Stomach (tissue), 9 donors: ENCODE results near the gene MIXL1. TPM values are rescaled to one million over a fixed set of nuclear protein-coding genes. Genes with fewer than 3 reads are reported as not detected.
"Not testable (repeated sequence)": the region's sequence is repeated elsewhere in the genome, so short reads cannot be mapped to it uniquely, and the experiment has no call there.

ENCODE experiments used
- DNase-seq, 2 donors: peaks; one replicate each; pipeline versions ENCODE4 v3.0.0 to v3.0.0-alpha.2; 2013 to 2019
- H3K27ac ChIP-seq, 5 donors: fragments of 200-600 bp in 4 of 5; sonication (generic) in 4 of 5; one replicate each; pipeline ENCODE4 v1.5.1; 2013 to 2019; ENCODE audit warnings: mild to moderate bottlenecking in 1 of 5, moderate library complexity in 1 of 5
- H3K27me3 ChIP-seq, 3 donors: fragments of 200-600 bp; sonication (generic); one replicate each; pipeline ENCODE4 v1.5.1; 2017 to 2019; ENCODE audit warnings: mixed run types in 1 of 3
- H3K36me3 ChIP-seq, 4 donors: fragments of 200-600 bp; sonication (generic); 1 replicate in 3 of 4; 2 replicates in 1 of 4; pipeline ENCODE4 v1.5.1; 2016 to 2019
- H3K4me1 ChIP-seq, 4 donors: fragments of 200-600 bp; sonication (generic); one replicate each; pipeline ENCODE4 v1.5.1; 2016 to 2019
- H3K4me3 ChIP-seq, 4 donors: fragments of 200-600 bp; sonication (generic) in 3 of 4; one replicate each; pipeline ENCODE4 v1.5.1; 2016 to 2019; ENCODE audit warnings: mild to moderate bottlenecking in 1 of 4
- H3K9me3 ChIP-seq, 4 donors: fragments of 200-600 bp; sonication (generic); one replicate each; pipeline ENCODE4 v1.5.1; 2016 to 2019
- EP300 ChIP-seq: sonication (generic); formaldehyde crosslinking; IDR thresholded peaks from one replicate; pipeline ENCODE4 v1.6.1; 2017; ENCODE audit warnings: antibody characterized with exemption
- POLR2A ChIP-seq, 4 donors: fragments of 450-650 bp; IDR thresholded peaks; one replicate each; pipeline ENCODE4 v1.6.1; 2016; ENCODE audit warnings: antibody characterized with exemption in 4 of 4, control low read depth in 2 of 4, mild to moderate bottlenecking in 1 of 4, moderate library complexity in 1 of 4
- POLR2AphosphoS5 ChIP-seq, 3 donors: sonication (generic); formaldehyde crosslinking; IDR thresholded peaks; one replicate each; pipeline ENCODE4 v1.6.1; 2016; ENCODE audit warnings: antibody characterized with exemption in 3 of 3
- WGBS, 5 donors: extraction: QIAGEN DNeasy Blood & Tissue Kit in 3 of 5; methylation state at CpG; one replicate each; pipeline versions ENCODE4 v1.1.5 to v1.1.7; 2013 to 2018; 5-methylcytosine and 5-hydroxymethylcytosine counted together
- intact Hi-C: fragments of 100-400 bp; cut with DNase I; formaldehyde crosslinking; loops from one replicate; pipeline ENCODE4 v1.15.1; 2023; ENCODE audit warnings: low total_unique reads
- polyA plus RNA-seq, 3 donors: library from polyadenylated mRNA; stranded (reverse); fragments of 200-250 nt; gene quantifications; one replicate each; pipeline ENCODE4 v1.2.3, GENCODE V29; 2013
- total RNA-seq, 5 donors: library from RNA; depleted of rRNA; stranded (reverse); fragments of >200 nt; gene quantifications; one replicate each; pipeline versions ENCODE4 v1.1.0 to v1.2.3, GENCODE V29; 2014 to 2016
- TF ChIP-seq, protein P1 (sequence below), 7 experiments: fragments of 450-650 bp in 4 of 7; fragments of 200-600 bp in 3 of 7; sonication (generic) in 3 of 7; IDR thresholded peaks; one replicate each; pipeline ENCODE4 v1.5.1; 2016 to 2019; ENCODE audit warnings: antibody characterized with exemption in 7 of 7, control low read depth in 2 of 7, mild to moderate bottlenecking in 1 of 7
- donor health status: healthy with polysubstance abuse.
- donor health status: Bipolar disorder and iron deficiency.
- donor health status: healthy.

MIXL1 gene
- total and polyA plus RNA-seq, 8 donors: 0.10 to 2.0 TPM; not detected in 6

GRCh38 chr1:226195144-226195543 is 28.3 kb upstream of the MIXL1 start:
- Histone ChIP-seq H3K4me3 (no peak overlapping the region), H3K36me3 (no peaks in the 10 kb centered on the region), H3K9me3 (no peaks in the 10 kb centered on the region), H3K27ac (no peak overlapping the region), H3K4me1 (peaks cover 0 to 7% (median 0%) of the 10 kb centered on the region in 4 donors), H3K27me3 (no peaks in the 10 kb centered on the region)
- intact Hi-C loops: loop anchor here (5.0 kb wide), 1 partner anchor 68 kb away; no protein-coding TSS in a partner anchor
- WGBS, 5 donors: 79 to 100% (median 90%) methylated on average over 1 of the region's 1 CpG
- TF ChIP-seq POLR2A (IDR thresholded peaks at IDR 0.05): no peak
- no peak for TF ChIP-seq EP300
- no peak for TF ChIP-seq POLR2AphosphoS5 (IDR thresholded peaks at IDR 0.05)
- TF ChIP-seq, protein P1, sequence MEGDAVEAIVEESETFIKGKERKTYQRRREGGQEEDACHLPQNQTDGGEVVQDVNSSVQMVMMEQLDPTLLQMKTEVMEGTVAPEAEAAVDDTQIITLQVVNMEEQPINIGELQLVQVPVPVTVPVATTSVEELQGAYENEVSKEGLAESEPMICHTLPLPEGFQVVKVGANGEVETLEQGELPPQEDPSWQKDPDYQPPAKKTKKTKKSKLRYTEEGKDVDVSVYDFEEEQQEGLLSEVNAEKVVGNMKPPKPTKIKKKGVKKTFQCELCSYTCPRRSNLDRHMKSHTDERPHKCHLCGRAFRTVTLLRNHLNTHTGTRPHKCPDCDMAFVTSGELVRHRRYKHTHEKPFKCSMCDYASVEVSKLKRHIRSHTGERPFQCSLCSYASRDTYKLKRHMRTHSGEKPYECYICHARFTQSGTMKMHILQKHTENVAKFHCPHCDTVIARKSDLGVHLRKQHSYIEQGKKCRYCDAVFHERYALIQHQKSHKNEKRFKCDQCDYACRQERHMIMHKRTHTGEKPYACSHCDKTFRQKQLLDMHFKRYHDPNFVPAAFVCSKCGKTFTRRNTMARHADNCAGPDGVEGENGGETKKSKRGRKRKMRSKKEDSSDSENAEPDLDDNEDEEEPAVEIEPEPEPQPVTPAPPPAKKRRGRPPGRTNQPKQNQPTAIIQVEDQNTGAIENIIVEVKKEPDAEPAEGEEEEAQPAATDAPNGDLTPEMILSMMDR (IDR thresholded peaks at IDR 0.05): no peak
- no peak for DNase-seq

GRCh38 chr1:226199971-226200370 is 23.5 kb upstream of the MIXL1 start:
- intact Hi-C loops: loop anchor here (5.0 kb wide), 1 partner anchor 73 kb away; no protein-coding TSS in a partner anchor

DNA sequence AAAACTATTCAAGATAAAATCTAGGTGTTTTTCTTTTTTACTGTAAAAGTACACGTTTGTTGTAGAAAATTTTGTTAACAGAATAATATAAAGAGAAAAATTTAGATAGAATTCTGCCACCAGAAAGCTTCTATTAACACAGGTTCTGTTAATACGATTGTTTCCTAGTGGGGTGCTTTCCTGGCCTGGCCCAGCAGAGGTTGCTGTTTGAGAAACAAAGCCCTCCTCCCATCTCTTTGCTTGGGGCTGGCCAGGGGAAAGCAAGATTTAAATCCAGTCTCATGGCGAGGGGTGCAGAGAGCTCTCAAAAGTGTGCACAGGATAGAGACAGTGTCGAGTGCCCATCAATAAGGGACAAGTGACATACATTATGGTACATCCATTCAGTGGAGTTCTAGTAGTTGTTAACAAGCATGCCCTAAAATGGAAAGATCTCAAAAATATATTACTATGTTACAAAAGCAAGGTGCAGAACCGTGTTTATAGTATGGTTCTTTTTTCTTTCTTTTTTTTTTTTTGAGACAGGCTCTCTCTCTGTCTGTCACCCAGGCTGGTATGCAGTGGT is 22.4 kb upstream of the MIXL1 start:
- no peak overlapping the region for H3K27ac ChIP-seq
- H3K36me3 ChIP-seq: no peaks in the 10 kb centered on the region
- no peaks in the 10 kb centered on the region for H3K27me3 ChIP-seq
- no peak for DNase-seq
- H3K4me1 ChIP-seq: peaks cover 0 to 7% (median 0%) of the 10 kb centered on the region in 4 donors
- WGBS, 5 donors: 59 to 70% (median 66%) methylated on average over 5 of the region's 5 CpGs
- no peak for TF ChIP-seq EP300
- TF ChIP-seq, protein P1 (IDR thresholded peaks at IDR 0.05): peak in 1 of 7 experiments; percentile 11
- H3K4me3 ChIP-seq: no peak overlapping the region
- intact Hi-C loops: no loop called here
- H3K9me3 ChIP-seq: no peaks in the 10 kb centered on the region

More at GRCh38 chr1:226199971-226200370, 23.5 kb upstream of the MIXL1 start:
- Histone ChIP-seq H3K27ac (no peak overlapping the region), H3K27me3 (no peaks in the 10 kb centered on the region), H3K4me1 (peaks cover 0 to 7% (median 0%) of the 10 kb centered on the region in 4 donors), H3K36me3 (no peaks in the 10 kb centered on the region), H3K9me3 (no peaks in the 10 kb centered on the region), H3K4me3 (no peak overlapping the region)
- DNase-seq: no peak
- TF ChIP-seq EP300 (no peak), POLR2A (IDR thresholded peaks at IDR 0.05) (no peak), POLR2AphosphoS5 (IDR thresholded peaks at IDR 0.05) (no peak)
- TF ChIP-seq, protein P1 (IDR thresholded peaks at IDR 0.05): no peak
- WGBS, 5 donors: 64 to 77% (median 72%) methylated on average over 2 of the region's 2 CpGs

DNA sequence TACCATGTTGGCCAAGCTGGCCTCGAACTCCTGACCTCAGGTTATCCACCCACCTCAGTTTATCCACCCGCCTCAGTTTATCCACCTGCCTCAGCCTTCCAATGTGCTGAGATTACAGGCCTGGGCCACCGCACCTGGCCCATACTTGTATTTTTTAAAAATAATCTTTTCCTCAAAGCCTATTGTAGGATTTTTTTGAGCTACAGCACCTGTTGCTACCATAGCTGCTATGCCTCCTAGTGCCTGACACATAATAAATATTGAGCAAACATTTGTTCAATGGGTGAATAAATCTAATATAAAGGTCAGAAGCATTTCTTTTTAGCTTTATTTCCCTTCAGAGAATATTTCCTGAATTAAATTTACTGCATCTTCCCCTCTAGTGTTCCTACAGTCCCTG is 21.2 kb upstream of the MIXL1 start:
- Histone ChIP-seq H3K36me3 (no peaks in the 10 kb centered on the region), H3K4me3 (no peak overlapping the region), H3K27me3 (no peaks in the 10 kb centered on the region), H3K4me1 (peaks cover 0 to under 1% (median 0%) of the 10 kb centered on the region in 4 donors), H3K27ac (no peak overlapping the region), H3K9me3 (no peaks in the 10 kb centered on the region)
- DNase-seq: no peak
- 64 to 77% (median 75%) methylated on average over 3 of the region's 3 CpGs for WGBS, 5 donors
- intact Hi-C loops: no loop called here
- TF ChIP-seq EP300 (no peak), POLR2AphosphoS5 (IDR thresholded peaks at IDR 0.05) (no peak), POLR2A (IDR thresholded peaks at IDR 0.05) (no peak)
- TF ChIP-seq, protein P1 (IDR thresholded peaks at IDR 0.05): no peak

- H3K36me3 ChIP-seq, H3K27me3 ChIP-seq, intact Hi-C loops, H3K4me1 ChIP-seq, H3K27ac ChIP-seq, H3K4me3 ChIP-seq, DNase-seq, H3K9me3 ChIP-seq: not testable (repeated sequence)
- WGBS, 5 donors: 79 to 85% (median 84%) methylated on average over 6 of the region's 6 CpGs
Measured at GRCh38 chr1:226202666-226203065, 20.8 kb upstream of the MIXL1 start.
